Measurements from ENCODE around the gene PARD3B.

The PARD3B gene

GRCh38 chr2:204544961-204545860 lies at the start of gene PARD3B:
Gene PARD3B, plus strand, starts transcription at chr2:204545475. Its CDS starts 525 bp downstream, at chr2:204546000.
- DNase-seq, result no peak

- DNase-seq, result no peak
Observed at GRCh38 chr2:204496779-204497178, 48.5 kb upstream of the PARD3B start.

- no peak for DNase-seq
Observed at GRCh38 chr2:204497855-204498254, 47.4 kb upstream of the PARD3B start.

- DNase-seq, result no peak
Observed at GRCh38 chr2:204498291-204498690, 47.0 kb upstream of the PARD3B start.

GRCh38 chr2:204503869-204504268 lies 41.4 kb upstream of the PARD3B start:
- DNase-seq, result no peak

GRCh38 chr2:204504594-204504993 lies 40.7 kb upstream of the PARD3B start:
- DNase-seq, result no peak

- no peak for DNase-seq
Observed at GRCh38 chr2:204505488-204505887, 39.8 kb upstream of the PARD3B start.

GRCh38 chr2:204505946-204506345 lies 39.3 kb upstream of the PARD3B start:
- no peak for DNase-seq

- DNase-seq, result no peak
Observed at GRCh38 chr2:204507636-204508035, 37.6 kb upstream of the PARD3B start.

GRCh38 chr2:204510709-204511420 lies 34.4 kb upstream of the PARD3B start:
- DNase-seq, result no peak

- DNase-seq, result no peak
Observed at GRCh38 chr2:204514439-204514838, 30.8 kb upstream of the PARD3B start.

GRCh38 chr2:204515416-204515815 lies 29.9 kb upstream of the PARD3B start:
- DNase-seq, result no peak

GRCh38 chr2:204517154-204517553 lies 28.1 kb upstream of the PARD3B start:
- DNase-seq, result no peak

- no peak for DNase-seq
Observed at GRCh38 chr2:204529795-204530463, 15.3 kb upstream of the PARD3B start.

- no peak for DNase-seq
Observed at GRCh38 chr2:204530464-204530805, 14.8 kb upstream of the PARD3B start.

GRCh38 chr2:204533629-204534370 lies 11.5 kb upstream of the PARD3B start:
- no peak for DNase-seq

GRCh38 chr2:204535356-204535755 lies 9.9 kb upstream of the PARD3B start:
- no peak for DNase-seq

- no peak for DNase-seq
Observed at GRCh38 chr2:204535764-204536163, 9.5 kb upstream of the PARD3B start.

- no peak for DNase-seq
Observed at GRCh38 chr2:204538182-204539018, 6.9 kb upstream of the PARD3B start.

- no peak for DNase-seq
Observed at GRCh38 chr2:204539019-204539385, 6.3 kb upstream of the PARD3B start.

GRCh38 chr2:204541637-204542036 lies 3.6 kb upstream of the PARD3B start:
- DNase-seq, result no peak

GRCh38 chr2:204542982-204543608 lies 2.2 kb upstream of the PARD3B start:
- DNase-seq, result no peak

Measured in NCI-H1694 treated with DMSO at 0.1 percent for 48 hours (cell line).